Heart right ventricle (tissue), 16 donors: ENCODE results near the gene HID1. TPM values are rescaled to one million over a fixed set of nuclear protein-coding genes. Genes with fewer than 3 reads are reported as not detected.

Experiments
- ATAC-seq, 8 donors: fragments of 200-7000 bp; cut with Tn5 transposase; one replicate each; pipeline ENCODE4 v1.9.1; 2020; ENCODE audit warnings: mild to moderate bottlenecking in 8 of 8, moderate library complexity in 8 of 8, moderate number of reproducible peaks in 1 of 8
- DNase-seq, 2 donors: peaks; one replicate each; pipeline ENCODE4 v3.0.0-alpha.2; 2020
- H3K27ac ChIP-seq, 10 donors: fragments of 200-600 bp; sonication (generic) in 2 of 10; one replicate each; pipeline versions ENCODE4 v1.5.0 to v1.8.0; 2020 to 2022; ENCODE audit warnings: mild to moderate bottlenecking in 3 of 10
- H3K27me3 ChIP-seq, 7 donors: fragments of 200-600 bp; one replicate each; pipeline ENCODE4 v1.8.0; 2021 to 2022; ENCODE audit warnings: mild to moderate bottlenecking in 2 of 7
- H3K36me3 ChIP-seq, 9 donors: fragments of 200-600 bp; sonication (generic) in 1 of 9; one replicate each; pipeline versions ENCODE4 v1.5.0 to v1.8.0; 2020 to 2022; ENCODE audit warnings: mild to moderate bottlenecking in 2 of 9
- H3K4me1 ChIP-seq, 9 donors: fragments of 200-600 bp; sonication (generic) in 1 of 9; one replicate each; pipeline versions ENCODE4 v1.5.0 to v1.8.0; 2020 to 2022; ENCODE audit warnings: mild to moderate bottlenecking in 4 of 9
- H3K4me3 ChIP-seq, 10 donors: fragments of 200-600 bp; sonication (generic) in 2 of 10; one replicate each; pipeline versions ENCODE4 v1.5.0 to v1.8.0; 2020 to 2022; ENCODE audit warnings: mild to moderate bottlenecking in 7 of 10, moderate library complexity in 2 of 10
- H3K9me3 ChIP-seq, 11 donors: fragments of 200-600 bp in 10 of 11; sonication (generic) in 2 of 11; one replicate each; pipeline versions ENCODE4 v1.5.0 to v1.8.0; 2013 to 2022; ENCODE audit warnings: mild to moderate bottlenecking in 2 of 11, control low read depth in 1 of 11, moderate library complexity in 1 of 11
- CTCF ChIP-seq, 9 donors: fragments of 200-600 bp; sonication (generic) in 2 of 9; IDR thresholded peaks; one replicate each; pipeline versions ENCODE4 v1.5.0 to v1.8.0; 2021 to 2022; ENCODE audit warnings: antibody characterized with exemption in 9 of 9, mild to moderate bottlenecking in 5 of 9, moderate library complexity in 1 of 9
- WGBS, 2 donors: extraction: QIAGEN DNeasy Blood & Tissue Kit; methylation state at CpG; one replicate each; pipeline ENCODE4 v1.1.7; 2013; ENCODE audit warnings: inconsistent platforms in 1 of 2; 5-methylcytosine and 5-hydroxymethylcytosine counted together
- intact Hi-C, 10 donors: fragments of 100-400 bp; cut with DNase I; formaldehyde crosslinking; loops; one replicate each; pipeline versions ENCODE4 v1.11.1 to v1.14.2; 2022
- polyA plus RNA-seq, 2 donors: library from polyadenylated mRNA; stranded (reverse); fragments of 200-250 nt; gene quantifications; one replicate each; pipeline ENCODE4 v1.2.3, GENCODE V29; 2013
- total RNA-seq, 10 donors: library from RNA; stranded (reverse); fragmentation: NEBNext Ultra II Directional in 3 of 10; extraction: Animal tissue kit (Norgen Biotek cat#: 25700) in 3 of 10; gene quantifications; one replicate each; pipeline versions ENCODE4 v1.2.1 to v1.2.4, GENCODE V29; 2021 to 2023
- donor health status: Arrhythmogenic right ventricular cardiomyopathy.
- donor health status: ischemic (EF 13 %, LVEDD 7.1; RV severe dilation, severe dysfunction).
- donor health status: healthy with polysubstance abuse.
- donor health status: DM: no; HTN: yes; CAD: no.
- donor health status: DM: no; HTN: no; CAD: no.
- donor health status: ischemic (EF 25% LVEDD 6.9; RV normal size, moderate dysfunction).
- donor health status: ischemic (EF 25% LVEDD 5.7; RV mildly dilated, moderate dysfunction).
- donor health status: healthy.
- donor health status: DM: yes; HTN: yes; CAD: no.
- donor health status: Ischemic cardiomyopathy.
- donor health status: ischemic (EF 35%, LVEDD 5.7; RV mildly dilated, moderate dysfunction).
- donor health status: nonischemic (EF 11% LVEDD 7.7; RV severe dilation, severe dysfunction).
- donor health status: DM: yes; HTN: yes; CAD: no.
- donor health status: PGD.
- donor health status: ischemic (EF 29% LVEDD 5.4; RV normal size, mild dysfunction).
- donor health status: nonischemic (EF 23%, LVEDD 6.1; RV moderate dilation, normal function).

HID1 gene
- total and polyA plus RNA-seq, 12 donors = 3.9 to 23.8 (median 9.5) TPM

- no peaks in the 10 kb centered on the region for H3K9me3 ChIP-seq
- peaks cover 0 to 56% (median 0%) of the 10 kb centered on the region in 7 donors for H3K27me3 ChIP-seq
- no peaks in the 10 kb centered on the region for H3K36me3 ChIP-seq
- no peak for TF ChIP-seq CTCF (IDR thresholded peaks at IDR 0.05)
- no peak overlapping the region for H3K4me3 ChIP-seq
- WGBS, 2 donors = 92 to 94% methylated on average over 3 of the region's 3 CpGs
- ATAC-seq (no peak), DNase-seq (no peak)
- no peak overlapping the region for H3K27ac ChIP-seq
- intact Hi-C loops = loop anchor here in 1 of 10 donors (10.0 kb wide), 1 partner anchor 137 kb away; no protein-coding TSS in a partner anchor
- H3K4me1 ChIP-seq = peaks cover 4 to 21% (median 18%) of the 10 kb centered on the region in 9 donors
Measured at GRCh38 chr17:74977802-74978201, 5.2 kb upstream of the HID1 start.

DNA sequence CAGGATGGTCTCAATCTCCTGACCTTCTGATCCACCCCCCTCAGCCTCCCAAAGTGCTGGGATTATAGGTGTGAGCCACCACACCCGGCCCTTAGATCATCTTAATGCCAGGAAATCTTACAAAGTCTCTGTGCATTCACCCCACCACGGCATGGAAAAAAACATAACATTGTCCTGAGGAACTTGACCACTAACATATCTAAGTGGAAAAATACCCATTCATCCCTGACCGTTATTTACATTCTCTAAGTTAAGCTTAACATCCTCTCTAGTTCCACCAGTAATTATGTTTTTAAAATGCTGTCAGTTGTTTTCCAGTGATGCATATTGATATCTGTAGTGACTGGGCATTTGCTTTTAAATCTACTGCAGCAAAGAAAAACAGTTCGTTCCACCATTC is 3.4 kb upstream of the HID1 start:
- Histone ChIP-seq H3K9me3 (no peaks in the 10 kb centered on the region), H3K27ac (no peak overlapping the region), H3K4me3 (no peak overlapping the region), H3K36me3 (no peaks in the 10 kb centered on the region), H3K4me1 (peaks cover 5 to 21% (median 15%) of the 10 kb centered on the region in 9 donors), H3K27me3 (peaks cover 0 to 56% (median 0%) of the 10 kb centered on the region in 7 donors)
- 82 to 83% methylated on average over 4 of the region's 4 CpGs for WGBS, 2 donors
- DNase-seq (no peak), ATAC-seq (no peak)
- no peak for TF ChIP-seq CTCF (IDR thresholded peaks at IDR 0.05)
- intact Hi-C loops = loop anchor here in 1 of 10 donors (10.0 kb wide), 1 partner anchor 139 kb away; no protein-coding TSS in a partner anchor

DNA sequence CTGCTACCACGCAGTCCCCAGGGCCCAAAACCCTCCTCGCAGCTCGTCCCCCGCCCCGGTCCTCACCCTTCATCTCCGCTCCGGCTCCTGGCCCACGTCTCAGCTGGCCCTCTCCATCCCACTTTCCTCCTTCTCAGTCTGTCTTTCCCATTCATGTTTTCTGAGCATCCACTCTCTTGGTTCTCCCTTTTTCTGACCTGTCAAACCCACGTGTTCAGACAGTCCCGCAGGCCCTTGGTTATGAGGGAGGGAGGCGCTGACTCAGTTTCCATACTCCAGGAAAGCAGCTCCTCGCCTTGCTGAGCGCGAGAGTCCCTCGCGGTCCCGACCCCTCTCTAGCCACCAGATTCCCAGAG is 392 bp upstream of the HID1 start:
- peak overlapping the region; percentile 53 to 90 (median 73) for H3K4me3 ChIP-seq
- H3K36me3 ChIP-seq = no peaks in the 10 kb centered on the region
- no peak for TF ChIP-seq CTCF (IDR thresholded peaks at IDR 0.05)
- peaks cover 5 to 34% (median 22%) of the 10 kb centered on the region in 9 donors for H3K4me1 ChIP-seq
- DNase-seq = no peak
- WGBS, 2 donors = 17% methylated on average over 17 of the region's 17 CpGs
- no peaks in the 10 kb centered on the region for H3K9me3 ChIP-seq
- peaks cover 0 to 51% (median 0%) of the 10 kb centered on the region in 7 donors for H3K27me3 ChIP-seq
- H3K27ac ChIP-seq = peak overlapping the region in 3 of 10 donors; percentile 70 to 86 (median 73)
- no peak for ATAC-seq
- intact Hi-C loops = loop anchor here in 1 of 10 donors (10.0 kb wide), 1 partner anchor 142 kb away; no protein-coding TSS in a partner anchor

DNA sequence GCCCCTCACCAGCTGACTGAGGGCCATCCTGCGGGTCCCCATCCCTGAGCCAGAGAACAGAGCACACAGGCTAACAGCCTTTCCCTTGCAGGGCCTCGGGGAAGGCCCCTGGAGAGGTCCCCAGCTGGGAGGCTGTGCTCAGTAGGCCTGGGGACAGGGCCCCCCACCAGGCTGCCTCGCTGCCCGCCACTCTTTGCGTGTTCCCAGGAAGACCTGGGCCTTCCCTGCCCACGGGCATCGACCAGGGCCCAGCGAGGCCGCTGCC is 785 bp downstream of the HID1 start:
- 26 to 31% methylated on average over 9 of the region's 9 CpGs for WGBS, 2 donors
- DNase-seq (no peak), ATAC-seq (peak in 3 of 8 donors; percentile 5 to 44 (median 8))
- Histone ChIP-seq H3K36me3 (no peaks in the 10 kb centered on the region), H3K9me3 (no peaks in the 10 kb centered on the region), H3K4me3 (peak overlapping the region; percentile 53 to 90 (median 73)), H3K27me3 (peaks cover 0 to 51% (median 0%) of the 10 kb centered on the region in 7 donors), H3K4me1 (peaks cover 5 to 34% (median 22%) of the 10 kb centered on the region in 9 donors), H3K27ac (peak overlapping the region; percentile 54 to 86 (median 76))
- intact Hi-C loops = loop anchor here in 1 of 10 donors (10.0 kb wide), 1 partner anchor 143 kb away; no protein-coding TSS in a partner anchor
- no peak for TF ChIP-seq CTCF (IDR thresholded peaks at IDR 0.05)
